ENCODE measurements around the gene TDRD3.

TDRD3 gene

GRCh38 chr13:60509601-60510386, 112.8 kb downstream of the TDRD3 start:
- Histone ChIP-seq H3K27ac (no peak overlapping the region), H3K36me3 (replicated peaks) (no peaks in the 10 kb centered on the region), H3K4me3 (ENCODE audit: low read depth, low read length) (no peak overlapping the region), H3K27me3 (replicated peaks) (no peaks in the 10 kb centered on the region)
- TF ChIP-seq CTCF (IDR thresholded peaks at IDR 0.05; ENCODE audit: low read depth, low read length, missing control alignments) = no peak
- in situ Hi-C loops (cut with HindIII; ENCODE audit: low pct_ligation_motif_present, low sequenced_read_pairs) = no loop called here
- no peak for DNase-seq

- Histone ChIP-seq H3K36me3 (replicated peaks) (no peaks in the 10 kb centered on the region), H3K27me3 (replicated peaks) (no peaks in the 10 kb centered on the region), H3K27ac (no peak overlapping the region), H3K4me3 (ENCODE audit: low read depth, low read length) (no peak overlapping the region)
- in situ Hi-C loops (cut with HindIII; ENCODE audit: low pct_ligation_motif_present, low sequenced_read_pairs) = no loop called here
- TF ChIP-seq CTCF (IDR thresholded peaks at IDR 0.05; ENCODE audit: low read depth, low read length, missing control alignments) = no peak
- no peak for DNase-seq
These were observed 114.6 kb downstream of the TDRD3 start for GRCh38 chr13:60511637-60512036.

- no peaks in the 10 kb centered on the region for H3K36me3 ChIP-seq (replicated peaks)
- no peak overlapping the region for H3K4me3 ChIP-seq (ENCODE audit: low read depth, low read length)
- in situ Hi-C loops (cut with HindIII; ENCODE audit: low pct_ligation_motif_present, low sequenced_read_pairs) = no loop called here
- DNase-seq = no peak
- TF ChIP-seq CTCF (IDR thresholded peaks at IDR 0.05; ENCODE audit: low read depth, low read length, missing control alignments) = no peak
- H3K27ac ChIP-seq = no peak overlapping the region
- H3K27me3 ChIP-seq (replicated peaks) = no peaks in the 10 kb centered on the region
These were observed 117.9 kb downstream of the TDRD3 start for GRCh38 chr13:60514891-60515290.

- no peak overlapping the region for H3K4me3 ChIP-seq (ENCODE audit: low read depth, low read length)
- H3K27me3 ChIP-seq (replicated peaks) = no peaks in the 10 kb centered on the region
- in situ Hi-C loops (cut with HindIII; ENCODE audit: low pct_ligation_motif_present, low sequenced_read_pairs) = no loop called here
- DNase-seq = no peak
- TF ChIP-seq CTCF (IDR thresholded peaks at IDR 0.05; ENCODE audit: low read depth, low read length, missing control alignments) = no peak
- H3K27ac ChIP-seq = no peak overlapping the region
- H3K36me3 ChIP-seq (replicated peaks) = no peaks in the 10 kb centered on the region
These were observed 122.5 kb downstream of the TDRD3 start for GRCh38 chr13:60519496-60519895.

- no peak overlapping the region for H3K27ac ChIP-seq
- DNase-seq = no peak
- no peaks in the 10 kb centered on the region for H3K36me3 ChIP-seq (replicated peaks)
- no peaks in the 10 kb centered on the region for H3K27me3 ChIP-seq (replicated peaks)
- in situ Hi-C loops (cut with HindIII; ENCODE audit: low pct_ligation_motif_present, low sequenced_read_pairs) = no loop called here
- TF ChIP-seq CTCF (IDR thresholded peaks at IDR 0.05; ENCODE audit: low read depth, low read length, missing control alignments) = no peak
- H3K4me3 ChIP-seq (ENCODE audit: low read depth, low read length) = no peak overlapping the region
These were observed 124.0 kb downstream of the TDRD3 start for GRCh38 chr13:60520902-60521569.
